Panc1 (cell line): ENCODE data around the gene SCYGR6. TPM values are rescaled to one million over a fixed set of nuclear protein-coding genes. Genes with fewer than 3 reads are reported as not detected.

Experiments used
- ATAC-seq: fragments of 200-7000 bp; cut with Tn5 transposase; 2 replicates; pipeline ENCODE4 v1.9.1; 2020; ENCODE audit warnings: mild to moderate bottlenecking, moderate library complexity
- BruUV-seq: library from RNA; stranded (reverse); fragments of 400-500 nt; replicated peaks from 2 replicates; lab custom pipeline; 2021; lab: Mats Ljungman, UMichigan
- CTCF ChIA-PET: fragments of 300-600 bp; sonication (Branson Sonifier 250); formaldehyde crosslinking; loops from one replicate; lab custom pipeline; 2022; ENCODE audit warnings: antibody characterized with exemption; lab: Charles Lee
- POLR2A ChIA-PET: fragments of 300-600 bp; sonication (Branson Sonifier 250); formaldehyde crosslinking; loops from one replicate; lab custom pipeline; 2022; ENCODE audit warnings: antibody characterized with exemption; lab: Charles Lee
- DNase-seq: peaks from one replicate; pipeline ENCODE4 v3.0.0-alpha.2; 2010; ENCODE audit warnings: low read depth, low spot score
- H3K27ac ChIP-seq: 2 replicates; pipeline ENCODE4 v1.5.1; 2011; ENCODE audit warnings: mild to moderate bottlenecking, low read length, inconsistent platforms
- H3K27me3 ChIP-seq: fragments of 200-500 bp; sonication (Bioruptor generic); 2 replicates; pipeline ENCODE4 v1.6.0; 2014; ENCODE audit warnings: low read length, inconsistent platforms; ENCODE audit not compliant: control insufficient read depth, insufficient read depth
- H3K36me3 ChIP-seq: fragments of 200-500 bp; sonication (Bioruptor generic); 2 replicates; pipeline ENCODE4 v1.5.1; 2014; ENCODE audit warnings: inconsistent platforms, mild to moderate bottlenecking, low read length, moderate library complexity; ENCODE audit not compliant: control insufficient read depth, insufficient read depth
- H3K4me1 ChIP-seq: 2 replicates; pipeline ENCODE4 v1.5.1; 2011; ENCODE audit warnings: inconsistent platforms, mild to moderate bottlenecking, low read length, moderate library complexity; ENCODE audit not compliant: control insufficient read depth, insufficient read depth
- H3K4me3 ChIP-seq, 2 experiments: 2 replicates each; pipeline ENCODE4 v1.5.1; 2011 to 2012; ENCODE audit warnings: low read depth in 2 of 2, low read length in 2 of 2, mild to moderate bottlenecking in 2 of 2, inconsistent platforms in 1 of 2, moderate library complexity in 1 of 2
- H3K9me3 ChIP-seq: fragments of 200-500 bp; sonication (Bioruptor generic); 2 replicates; pipeline ENCODE4 v1.5.1; 2014; ENCODE audit warnings: low read depth, mild to moderate bottlenecking, inconsistent platforms, low read length, moderate library complexity; ENCODE audit not compliant: control insufficient read depth, insufficient read depth
- CTCF ChIP-seq: fragments of 450-650 bp; IDR thresholded peaks from 2 replicates; pipeline ENCODE4 v1.5.1; 2017; ENCODE audit warnings: mild to moderate bottlenecking
- POLR2AphosphoS5 ChIP-seq: IDR thresholded peaks from 2 replicates; pipeline ENCODE4 v1.6.1; 2012; ENCODE audit warnings: mild to moderate bottlenecking, low read depth, low read length, moderate library complexity
- REST ChIP-seq, 2 experiments: IDR thresholded peaks; 2 replicates each; pipeline ENCODE4 v1.6.1; 2011 to 2012; ENCODE audit warnings: low read depth in 2 of 2, control low read depth in 1 of 2, low read length in 1 of 2, mild to moderate bottlenecking in 1 of 2, moderate library complexity in 1 of 2; ENCODE audit not compliant: insufficient read depth in 1 of 2
- SIN3A ChIP-seq: IDR thresholded peaks from 2 replicates; pipeline ENCODE4 v1.6.1; 2012; ENCODE audit warnings: low read depth, mild to moderate bottlenecking, low read length, moderate library complexity, borderline replicate concordance; ENCODE audit not compliant: insufficient read depth
- TCF7L2 ChIP-seq: IDR thresholded peaks from 2 replicates; pipeline ENCODE4 v1.6.1; 2011; ENCODE audit warnings: mild to moderate bottlenecking, low read depth, low read length, inconsistent platforms
- in situ Hi-C: cut with HindIII; loops from 2 replicates; pipeline ENCODE4 v1.10.0; 2016; ENCODE audit warnings: low sequenced_read_pairs, low pct_unique_long_range_greater_than_20kb
- intact Hi-C: fragments of 100-400 bp; cut with micrococcal nuclease; formaldehyde crosslinking; loops from one replicate; pipeline ENCODE4 v1.10.0; 2022; ENCODE audit not compliant: unreplicated experiment
- total RNA-seq: library from RNA; stranded (reverse); gene quantifications from one replicate; pipeline ENCODE4 v1.2.1, GENCODE V29; 2021; ENCODE audit not compliant: unreplicated experiment

SCYGR6 gene
- total RNA-seq, 1 experiment from 2014 or later, result not detected

GRCh38 chr2:227772932-227773331 is 48.4 kb upstream of the SCYGR6 start:
- intact Hi-C loops (no loop called here), in situ Hi-C loops (no loop called here)
- ChIA-PET CTCF (no interaction called here), POLR2A (no interaction called here)
- DNase-seq, result no peak
- no peaks in the 10 kb centered on the region for H3K4me1 ChIP-seq
- no peak overlapping the region for H3K27ac ChIP-seq
- BruUV-seq, result no TSS peak
- no peaks in the 10 kb centered on the region for H3K9me3 ChIP-seq
- no peaks in the 10 kb centered on the region for H3K27me3 ChIP-seq
- no peak for ATAC-seq
- TF ChIP-seq SIN3A (no peak), REST (IDR thresholded peaks at IDR 0.05; ENCODE audit: insufficient read depth in 1 of 2, low read depth in 2 of 2, low read length in 1 of 2) (no peak), CTCF (no peak), TCF7L2 (no peak), POLR2AphosphoS5 (no peak)
- no peaks in the 10 kb centered on the region for H3K36me3 ChIP-seq
- H3K4me3 ChIP-seq, result no peak overlapping the region

- no peaks in the 10 kb centered on the region for H3K4me1 ChIP-seq
- H3K27me3 ChIP-seq, result no peaks in the 10 kb centered on the region
- H3K4me3 ChIP-seq, result no peak overlapping the region
- CTCF ChIA-PET, result interaction anchor here (0.8 kb wide), 1 partner anchor 202 kb away, joined by 7 read pairs; no protein-coding TSS in a partner anchor
- BruUV-seq, result no TSS peak
- no peaks in the 10 kb centered on the region for H3K9me3 ChIP-seq
- POLR2A ChIA-PET, result no interaction called here
- ATAC-seq (no peak), DNase-seq (no peak)
- no peaks in the 10 kb centered on the region for H3K36me3 ChIP-seq
- no peak for TF ChIP-seq POLR2AphosphoS5
- intact Hi-C loops (no loop called here), in situ Hi-C loops (no loop called here)
- no peak overlapping the region for H3K27ac ChIP-seq
These were observed 47.7 kb upstream of the SCYGR6 start for GRCh38 chr2:227772197-227772661.

- Histone ChIP-seq H3K4me1 (no peaks in the 10 kb centered on the region), H3K36me3 (no peaks in the 10 kb centered on the region), H3K9me3 (no peaks in the 10 kb centered on the region), H3K27me3 (no peaks in the 10 kb centered on the region), H3K27ac (no peak overlapping the region), H3K4me3 (no peak overlapping the region)
- ATAC-seq (no peak), DNase-seq (no peak)
- no peak for TF ChIP-seq REST (IDR thresholded peaks at IDR 0.05; ENCODE audit: insufficient read depth in 1 of 2, low read depth in 2 of 2, low read length in 1 of 2)
- in situ Hi-C loops (no loop called here), intact Hi-C loops (loop anchor here (2.0 to 10.0 kb wide), 2 partner anchors 193 to 361 kb away; no protein-coding TSS in a partner anchor)
- ChIA-PET CTCF (no interaction called here), POLR2A (no interaction called here)
- BruUV-seq, result no TSS peak
These were observed 43.3 kb upstream of the SCYGR6 start for GRCh38 chr2:227767830-227768229.
